Uterus (tissue), 4 donors: ENCODE data around the gene MAPT. TPM values are rescaled to one million over a fixed set of nuclear protein-coding genes. Genes with fewer than 3 reads are reported as not detected.

Source experiments
- DNase-seq, 2 donors: peaks; one replicate each; pipeline ENCODE4 v3.0.0-alpha.2; 2019 to 2020
- H3K27ac ChIP-seq, 2 donors: fragments of 200-600 bp; sonication (generic); 1 replicate in 1 of 2; 2 replicates in 1 of 2; pipeline ENCODE4 v1.5.1; 2016 to 2018
- H3K27me3 ChIP-seq, 2 donors: fragments of 200-600 bp; sonication (generic); one replicate each; pipeline ENCODE4 v1.5.1; 2018 to 2019; ENCODE audit warnings: control low read depth in 1 of 2
- H3K36me3 ChIP-seq, 2 donors: fragments of 200-600 bp; sonication (generic); one replicate each; pipeline ENCODE4 v1.5.1; 2019; ENCODE audit warnings: control low read depth in 1 of 2
- H3K4me1 ChIP-seq, 2 donors: fragments of 200-600 bp; sonication (generic); one replicate each; pipeline ENCODE4 v1.5.1; 2018 to 2019; ENCODE audit warnings: control low read depth in 1 of 2
- H3K4me3 ChIP-seq, 2 donors: fragments of 200-600 bp; sonication (generic); 1 replicate in 1 of 2; 2 replicates in 1 of 2; pipeline ENCODE4 v1.5.1; 2018 to 2019; ENCODE audit warnings: mild to moderate bottlenecking in 1 of 2
- H3K9me3 ChIP-seq, 2 donors: fragments of 200-600 bp; sonication (generic); one replicate each; pipeline ENCODE4 v1.5.1; 2019; ENCODE audit warnings: control low read depth in 1 of 2
- CTCF ChIP-seq, 4 experiments: fragments of 200-600 bp in 2 of 4; fragments of 450-650 bp in 2 of 4; sonication (generic) in 2 of 4; IDR thresholded peaks; one replicate each; pipeline ENCODE4 v1.5.1; 2016 to 2019; ENCODE audit warnings: antibody characterized with exemption in 4 of 4, mild to moderate bottlenecking in 2 of 4, moderate library complexity in 1 of 4
- POLR2A ChIP-seq, 2 donors: fragments of 450-650 bp; IDR thresholded peaks; one replicate each; pipeline ENCODE4 v1.6.1; 2016; ENCODE audit warnings: antibody characterized with exemption in 2 of 2, mild to moderate bottlenecking in 1 of 2, moderate library complexity in 1 of 2
- intact Hi-C: fragments of 100-400 bp; cut with DNase I; formaldehyde crosslinking; loops from one replicate; pipeline ENCODE4 v1.15.1; 2023; ENCODE audit warnings: low total_unique reads
- total RNA-seq, 4 donors: library from RNA; depleted of rRNA in 3 of 4; stranded (reverse); fragments of >200 nt in 3 of 4; gene quantifications; one replicate each; pipeline versions ENCODE4 v1.1.0 to v1.2.4, GENCODE V29; 2014 to 2023
- donor health status: DM: yes; HTN: yes; CAD: no.

MAPT gene
- total RNA-seq, 4 donors from 2014 or later = 0.26 to 4.1 (median 1.5) TPM; not detected in 1

- H3K36me3 ChIP-seq = no peaks in the 10 kb centered on the region
- DNase-seq = no peak
- TF ChIP-seq POLR2A (IDR thresholded peaks at IDR 0.05) = no peak
- no peak for TF ChIP-seq CTCF (IDR thresholded peaks at IDR 0.05)
These were observed 136.4 kb downstream of the MAPT start for GRCh38 chr17:46030752-46031151.

GRCh38 chr17:46031440-46031839 lies 137.1 kb downstream of the MAPT start:
- no peak for TF ChIP-seq CTCF (IDR thresholded peaks at IDR 0.05)
- TF ChIP-seq POLR2A (IDR thresholded peaks at IDR 0.05) = no peak
- DNase-seq = no peak
- intact Hi-C loops = no loop called here

More at GRCh38 chr17:46030752-46031151, 136.4 kb downstream of the MAPT start:
- no peak overlapping the region for H3K27ac ChIP-seq
- H3K27me3 ChIP-seq = no peaks in the 10 kb centered on the region
- H3K9me3 ChIP-seq = no peaks in the 10 kb centered on the region
- no peak overlapping the region for H3K4me3 ChIP-seq
- intact Hi-C loops = no loop called here
- H3K4me1 ChIP-seq = no peaks in the 10 kb centered on the region

GRCh38 chr17:46031920-46032319 lies 137.6 kb downstream of the MAPT start:
- TF ChIP-seq POLR2A (IDR thresholded peaks at IDR 0.05) (no peak), CTCF (IDR thresholded peaks at IDR 0.05) (no peak)
- H3K36me3 ChIP-seq = no peaks in the 10 kb centered on the region
- no peak overlapping the region for H3K27ac ChIP-seq
- DNase-seq = no peak
- no peak overlapping the region for H3K4me3 ChIP-seq
- no peaks in the 10 kb centered on the region for H3K27me3 ChIP-seq
- H3K4me1 ChIP-seq = no peaks in the 10 kb centered on the region
- intact Hi-C loops = no loop called here
- H3K9me3 ChIP-seq = no peaks in the 10 kb centered on the region

More at GRCh38 chr17:46031440-46031839, 137.1 kb downstream of the MAPT start:
- H3K4me1 ChIP-seq = no peaks in the 10 kb centered on the region
- no peaks in the 10 kb centered on the region for H3K9me3 ChIP-seq
- no peaks in the 10 kb centered on the region for H3K27me3 ChIP-seq
- no peaks in the 10 kb centered on the region for H3K36me3 ChIP-seq
- no peak overlapping the region for H3K4me3 ChIP-seq
- no peak overlapping the region for H3K27ac ChIP-seq

- no peaks in the 10 kb centered on the region for H3K9me3 ChIP-seq
- no peaks in the 10 kb centered on the region for H3K36me3 ChIP-seq
- no peaks in the 10 kb centered on the region for H3K4me1 ChIP-seq
- H3K27me3 ChIP-seq = no peaks in the 10 kb centered on the region
- TF ChIP-seq POLR2A (IDR thresholded peaks at IDR 0.05) (no peak), CTCF (IDR thresholded peaks at IDR 0.05) (no peak)
- no peak overlapping the region for H3K27ac ChIP-seq
- intact Hi-C loops = no loop called here
- no peak overlapping the region for H3K4me3 ChIP-seq
- no peak for DNase-seq
These were observed 138.6 kb downstream of the MAPT start for GRCh38 chr17:46032909-46033308.

GRCh38 chr17:46033392-46033791 lies 139.0 kb downstream of the MAPT start:
- intact Hi-C loops = no loop called here
- Histone ChIP-seq H3K27me3 (no peaks in the 10 kb centered on the region), H3K36me3 (no peaks in the 10 kb centered on the region), H3K4me3 (no peak overlapping the region), H3K4me1 (no peaks in the 10 kb centered on the region), H3K9me3 (no peaks in the 10 kb centered on the region), H3K27ac (no peak overlapping the region)
- TF ChIP-seq POLR2A (IDR thresholded peaks at IDR 0.05) (no peak), CTCF (IDR thresholded peaks at IDR 0.05) (no peak)
- DNase-seq = no peak
